ENCODE measurements around the gene CCNF. TPM values are rescaled to one million over a fixed set of nuclear protein-coding genes. Genes with fewer than 3 reads are reported as not detected.

CCNF gene
- polyA plus RNA-seq, 3 donors, result 0.34 to 0.97 (median 0.68) TPM

DNA sequence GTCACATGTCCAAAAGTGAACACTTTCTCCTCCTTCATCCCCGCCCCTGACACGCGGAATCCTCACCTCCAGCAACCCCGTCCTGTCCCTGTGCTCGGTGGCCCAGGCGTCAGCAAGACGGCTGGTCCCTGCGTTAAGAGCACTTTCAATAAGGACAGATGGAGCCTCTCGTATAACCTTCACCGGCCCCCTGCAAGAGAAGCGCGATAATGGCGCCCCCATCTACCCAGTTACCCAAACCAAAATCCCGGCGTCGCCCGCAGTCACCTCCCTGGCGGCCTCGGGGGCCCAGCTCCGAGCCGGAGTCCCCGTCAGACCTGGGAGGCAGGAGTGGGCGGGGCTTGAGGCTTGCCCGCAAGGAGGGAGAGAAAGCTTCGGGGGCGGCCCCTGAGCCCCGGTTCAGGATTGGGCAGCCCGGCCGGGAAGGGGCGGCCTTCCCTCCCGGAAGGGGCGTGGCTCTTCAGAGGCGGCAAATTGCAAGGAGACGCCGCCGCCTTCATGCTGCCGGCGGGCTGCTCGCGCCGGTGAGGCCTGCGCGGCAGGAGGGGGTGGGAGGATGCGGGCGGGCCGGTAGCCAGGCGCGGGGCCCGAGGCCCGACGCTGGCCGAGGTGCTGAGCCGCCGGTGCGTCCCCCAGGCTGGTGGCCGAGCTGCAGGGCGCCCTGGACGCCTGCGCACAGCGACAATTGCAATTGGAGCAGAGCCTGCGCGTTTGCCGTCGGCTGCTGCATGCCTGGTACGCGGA lies 30.6 kb downstream of the CCNF start, which contains the start of gene TEDC2:
Gene TEDC2, plus strand, starts transcription at position 463 of the 744 bp plus-strand sequence. Its CDS starts 36 bp downstream, at position 499.
- Histone ChIP-seq H3K4me1 (ENCODE audit: control insufficient read depth in 1 of 2, insufficient read depth in 2 of 2, low read length in 2 of 2) (peaks cover 13 to 32% of the 10 kb centered on the region in 2 donors), H4K20me1 (ENCODE audit: insufficient read depth, low read length) (no peaks in the 10 kb centered on the region), H3K27ac (ENCODE audit: low read depth in 1 of 2, low read length in 2 of 2) (no peak within 1 kb of the TSS), H3K4me2 (replicated peaks; ENCODE audit: extremely low read depth, low read length, poor library complexity, severe bottlenecking) (peak within 1 kb of the TSS; percentile 98), H3K4me3 (replicated peaks in 1 of 3; ENCODE audit: low read depth in 2 of 3, low read length in 3 of 3) (peak within 1 kb of the TSS; percentile 49 to 88 (median 60)), H3K9ac (ENCODE audit: insufficient read depth, low read length, poor library complexity, severe bottlenecking) (peak within 1 kb of the TSS; percentile 64), H3K27me3 (ENCODE audit: control insufficient read depth in 2 of 2, insufficient read depth in 2 of 2, low read length in 2 of 2) (no peaks in the 10 kb centered on the region), H3K79me2 (ENCODE audit: insufficient read depth, low read length) (no peaks in the 10 kb centered on the region), H3K9me3 (replicated peaks in 1 of 2; ENCODE audit: control insufficient read depth in 1 of 2, insufficient read depth in 1 of 2, low read length in 2 of 2) (no peaks in the 10 kb centered on the region), H2AFZ (ENCODE audit: insufficient read depth, low read depth, low read length, poor library complexity, severe bottlenecking) (peak within 1 kb of the TSS; percentile 96), H3K36me3 (replicated peaks in 1 of 2; ENCODE audit: control insufficient read depth in 1 of 2, insufficient read depth in 2 of 2, low read length in 2 of 2) (peaks cover 21 to 31% of the 10 kb centered on the region in 2 donors)
- Mint-ChIP-seq H3K27ac (peak within 1 kb of the TSS in 5 of 7 donors; percentile 65 to 91 (median 85)), H3K4me3 (peak within 1 kb of the TSS; percentile 90 to 92), H3K9me3 (no peaks in the 10 kb centered on the region), H3K4me1 (peaks cover 19% of the 10 kb centered on the region), H3K27me3 (ENCODE audit: low read depth in 3 of 3) (no peaks in the 10 kb centered on the region), H3K36me3 (peaks cover 20 to 31% of the 10 kb centered on the region in 2 donors)
- DNase-seq, result peak; percentile 90 to 94 (median 91)
- WGBS (ENCODE audit: insufficient coverage), result under 1% methylated on average over 64 of the region's 66 CpGs
- TF ChIP-seq, protein P1, sequence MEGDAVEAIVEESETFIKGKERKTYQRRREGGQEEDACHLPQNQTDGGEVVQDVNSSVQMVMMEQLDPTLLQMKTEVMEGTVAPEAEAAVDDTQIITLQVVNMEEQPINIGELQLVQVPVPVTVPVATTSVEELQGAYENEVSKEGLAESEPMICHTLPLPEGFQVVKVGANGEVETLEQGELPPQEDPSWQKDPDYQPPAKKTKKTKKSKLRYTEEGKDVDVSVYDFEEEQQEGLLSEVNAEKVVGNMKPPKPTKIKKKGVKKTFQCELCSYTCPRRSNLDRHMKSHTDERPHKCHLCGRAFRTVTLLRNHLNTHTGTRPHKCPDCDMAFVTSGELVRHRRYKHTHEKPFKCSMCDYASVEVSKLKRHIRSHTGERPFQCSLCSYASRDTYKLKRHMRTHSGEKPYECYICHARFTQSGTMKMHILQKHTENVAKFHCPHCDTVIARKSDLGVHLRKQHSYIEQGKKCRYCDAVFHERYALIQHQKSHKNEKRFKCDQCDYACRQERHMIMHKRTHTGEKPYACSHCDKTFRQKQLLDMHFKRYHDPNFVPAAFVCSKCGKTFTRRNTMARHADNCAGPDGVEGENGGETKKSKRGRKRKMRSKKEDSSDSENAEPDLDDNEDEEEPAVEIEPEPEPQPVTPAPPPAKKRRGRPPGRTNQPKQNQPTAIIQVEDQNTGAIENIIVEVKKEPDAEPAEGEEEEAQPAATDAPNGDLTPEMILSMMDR (IDR thresholded peaks at IDR 0.05), result no peak
- intact Hi-C loops (cut with micrococcal nuclease), result loop anchor here in 1 of 2 donors (5.0 kb wide), 1 partner anchor 33 kb away; the partner anchor contains the start of gene CCNF

DNA sequence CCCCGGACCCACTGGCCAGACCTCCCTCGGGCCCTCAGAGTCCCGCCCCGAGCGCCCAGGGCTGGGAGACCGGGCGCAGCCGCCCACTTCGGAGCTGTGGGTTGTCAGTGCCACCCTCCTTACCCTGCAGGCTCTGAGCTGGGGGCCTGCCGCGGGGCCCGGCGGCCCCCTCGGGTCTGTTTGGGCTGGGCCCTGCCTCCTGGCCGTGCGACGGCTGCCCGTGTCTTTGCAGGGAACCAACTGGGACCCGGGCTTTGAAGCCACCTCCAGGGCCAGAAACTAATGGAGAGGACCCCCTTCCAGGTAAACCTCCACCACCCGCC lies 31.1 kb downstream of the CCNF start:
- DNase-seq, result no peak
- no peak overlapping the region for H3K27ac Mint-ChIP-seq
- H3K36me3 Mint-ChIP-seq, result peaks cover 16 to 26% of the 10 kb centered on the region in 2 donors
- Histone ChIP-seq H3K36me3 (replicated peaks in 1 of 2; ENCODE audit: control insufficient read depth in 1 of 2, insufficient read depth in 2 of 2, low read length in 2 of 2) (peaks cover 17 to 25% of the 10 kb centered on the region in 2 donors), H4K20me1 (ENCODE audit: insufficient read depth, low read length) (no peaks in the 10 kb centered on the region), H3K9ac (ENCODE audit: insufficient read depth, low read length, poor library complexity, severe bottlenecking) (peak overlapping the region; percentile 39), H3K27me3 (ENCODE audit: control insufficient read depth in 2 of 2, insufficient read depth in 2 of 2, low read length in 2 of 2) (no peaks in the 10 kb centered on the region), H3K4me1 (ENCODE audit: control insufficient read depth in 1 of 2, insufficient read depth in 2 of 2, low read length in 2 of 2) (peaks cover 13 to 32% of the 10 kb centered on the region in 2 donors), H3K79me2 (ENCODE audit: insufficient read depth, low read length) (no peaks in the 10 kb centered on the region), H3K4me2 (replicated peaks; ENCODE audit: extremely low read depth, low read length, poor library complexity, severe bottlenecking) (peak overlapping the region; percentile 98), H2AFZ (ENCODE audit: insufficient read depth, low read depth, low read length, poor library complexity, severe bottlenecking) (peak overlapping the region; percentile 96), H3K27ac (ENCODE audit: low read depth in 1 of 2, low read length in 2 of 2) (no peak overlapping the region), H3K4me3 (replicated peaks in 1 of 3; ENCODE audit: low read depth in 2 of 3, low read length in 3 of 3) (peak overlapping the region in 1 of 3 experiments; percentile 88), H3K9me3 (replicated peaks in 1 of 2; ENCODE audit: control insufficient read depth in 1 of 2, insufficient read depth in 1 of 2, low read length in 2 of 2) (no peaks in the 10 kb centered on the region)
- peaks cover 19% of the 10 kb centered on the region for H3K4me1 Mint-ChIP-seq
- intact Hi-C loops (cut with micrococcal nuclease), result loop anchor here in 1 of 2 donors (5.0 kb wide), 1 partner anchor 33 kb away; the partner anchor contains the start of gene CCNF
- no peaks in the 10 kb centered on the region for H3K27me3 Mint-ChIP-seq (ENCODE audit: low read depth in 3 of 3)
- no peaks in the 10 kb centered on the region for H3K9me3 Mint-ChIP-seq
- no peak overlapping the region for H3K4me3 Mint-ChIP-seq
- TF ChIP-seq, protein P1 (IDR thresholded peaks at IDR 0.05), result no peak
- 3% methylated on average over 17 of the region's 20 CpGs for WGBS (ENCODE audit: insufficient coverage)

Measured in CD14-positive monocyte (primary cell).